ENCODE data around the gene CCNI. TPM values are rescaled to one million over a fixed set of nuclear protein-coding genes. Genes with fewer than 3 reads are reported as not detected.

The CCNI gene
- total RNA-seq, 1 experiment from 2014 or later: 297 TPM

GRCh38 chr4:77122656-77123055, 46.9 kb upstream of the CCNI start:
- H3K36me3 Mint-ChIP-seq (ENCODE audit: insufficient read depth, unreplicated experiment): no peaks in the 10 kb centered on the region
- no peaks in the 10 kb centered on the region for H3K9me3 Mint-ChIP-seq (ENCODE audit: unreplicated experiment)
- CTCF ChIA-PET: interaction anchor here (0.6 kb wide), 1 partner anchor 10 kb away, joined by 6 read pairs; no protein-coding TSS in a partner anchor
- TF ChIP-seq, protein P1, sequence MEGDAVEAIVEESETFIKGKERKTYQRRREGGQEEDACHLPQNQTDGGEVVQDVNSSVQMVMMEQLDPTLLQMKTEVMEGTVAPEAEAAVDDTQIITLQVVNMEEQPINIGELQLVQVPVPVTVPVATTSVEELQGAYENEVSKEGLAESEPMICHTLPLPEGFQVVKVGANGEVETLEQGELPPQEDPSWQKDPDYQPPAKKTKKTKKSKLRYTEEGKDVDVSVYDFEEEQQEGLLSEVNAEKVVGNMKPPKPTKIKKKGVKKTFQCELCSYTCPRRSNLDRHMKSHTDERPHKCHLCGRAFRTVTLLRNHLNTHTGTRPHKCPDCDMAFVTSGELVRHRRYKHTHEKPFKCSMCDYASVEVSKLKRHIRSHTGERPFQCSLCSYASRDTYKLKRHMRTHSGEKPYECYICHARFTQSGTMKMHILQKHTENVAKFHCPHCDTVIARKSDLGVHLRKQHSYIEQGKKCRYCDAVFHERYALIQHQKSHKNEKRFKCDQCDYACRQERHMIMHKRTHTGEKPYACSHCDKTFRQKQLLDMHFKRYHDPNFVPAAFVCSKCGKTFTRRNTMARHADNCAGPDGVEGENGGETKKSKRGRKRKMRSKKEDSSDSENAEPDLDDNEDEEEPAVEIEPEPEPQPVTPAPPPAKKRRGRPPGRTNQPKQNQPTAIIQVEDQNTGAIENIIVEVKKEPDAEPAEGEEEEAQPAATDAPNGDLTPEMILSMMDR (IDR thresholded peaks at IDR 0.05; ENCODE audit: unreplicated experiment): no peak
- BruUV-seq (replicated peaks): no TSS peak
- H3K4me3 Mint-ChIP-seq (ENCODE audit: unreplicated experiment): no peak overlapping the region
- DNase-seq (ENCODE audit: unreplicated experiment): no peak
- POLR2A ChIA-PET: interaction anchor here (1.1 to 1.7 kb wide), 2 partner anchors 15 to 32 kb away, joined by 3 to 4 read pairs; no protein-coding TSS in a partner anchor
- no peaks in the 10 kb centered on the region for H3K27me3 Mint-ChIP-seq (ENCODE audit: insufficient read depth, unreplicated experiment)
- intact Hi-C loops (cut with micrococcal nuclease): no loop called here
- no peak overlapping the region for H3K27ac Mint-ChIP-seq (ENCODE audit: low read depth, unreplicated experiment)
- no peaks in the 10 kb centered on the region for H3K4me1 Mint-ChIP-seq (ENCODE audit: insufficient read depth, unreplicated experiment)

- Mint-ChIP-seq H3K27me3 (ENCODE audit: insufficient read depth, unreplicated experiment) (no peaks in the 10 kb centered on the region), H3K4me3 (ENCODE audit: unreplicated experiment) (no peak overlapping the region), H3K9me3 (ENCODE audit: unreplicated experiment) (no peaks in the 10 kb centered on the region), H3K4me1 (ENCODE audit: insufficient read depth, unreplicated experiment) (no peaks in the 10 kb centered on the region), H3K27ac (ENCODE audit: low read depth, unreplicated experiment) (no peak overlapping the region), H3K36me3 (ENCODE audit: insufficient read depth, unreplicated experiment) (no peaks in the 10 kb centered on the region)
- CTCF ChIA-PET: interaction anchor here (1.0 kb wide), 1 partner anchor 198 kb away, joined by 3 read pairs; no protein-coding TSS in a partner anchor
- DNase-seq (ENCODE audit: unreplicated experiment): no peak
- no TSS peak for BruUV-seq (replicated peaks)
- TF ChIP-seq, protein P1 (IDR thresholded peaks at IDR 0.05; ENCODE audit: unreplicated experiment): no peak
- intact Hi-C loops (cut with micrococcal nuclease): no loop called here
- POLR2A ChIA-PET: interaction anchor here (0.7 to 1.7 kb wide), 2 partner anchors 15 to 33 kb away, joined by 3 to 4 read pairs; no protein-coding TSS in a partner anchor
These were observed 46.0 kb upstream of the CCNI start for GRCh38 chr4:77121736-77122240.

DNA sequence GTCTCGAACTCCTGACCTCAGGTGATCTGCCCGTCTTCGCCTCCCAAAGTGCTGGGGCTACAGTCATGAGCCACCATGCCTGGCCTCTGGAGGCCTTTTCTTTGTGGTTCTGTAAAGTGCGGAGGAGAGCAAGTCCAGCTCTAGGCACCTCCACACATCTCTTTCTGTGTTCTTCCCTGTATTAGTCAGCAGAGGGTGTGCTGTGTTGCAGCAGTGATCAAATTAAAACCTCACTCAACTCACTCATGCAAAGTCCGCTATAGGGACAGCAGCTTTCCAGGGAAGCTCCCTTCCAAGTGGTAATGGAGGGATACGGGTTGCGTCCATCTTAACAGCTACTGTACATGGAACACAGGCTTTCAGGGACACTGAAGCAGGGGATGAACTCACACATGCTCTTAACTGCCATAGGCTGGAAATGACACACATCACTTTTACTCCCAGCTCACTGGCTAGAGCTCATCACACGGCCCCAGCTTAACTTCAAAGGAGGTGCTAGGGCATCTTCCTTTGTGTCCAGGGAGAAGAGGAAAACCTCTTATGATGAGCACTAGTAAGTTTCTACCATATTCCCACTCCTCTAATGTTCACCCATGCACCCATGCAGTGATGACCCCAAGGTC, 45.2 kb upstream of the CCNI start:
- no peak for DNase-seq (ENCODE audit: unreplicated experiment)
- H3K4me1 Mint-ChIP-seq (ENCODE audit: insufficient read depth, unreplicated experiment): no peaks in the 10 kb centered on the region
- H3K36me3 Mint-ChIP-seq (ENCODE audit: insufficient read depth, unreplicated experiment): no peaks in the 10 kb centered on the region
- no TSS peak for BruUV-seq (replicated peaks)
- no peak overlapping the region for H3K4me3 Mint-ChIP-seq (ENCODE audit: unreplicated experiment)
- no peaks in the 10 kb centered on the region for H3K27me3 Mint-ChIP-seq (ENCODE audit: insufficient read depth, unreplicated experiment)
- CTCF ChIA-PET: interaction anchor here (0.5 to 1.0 kb wide), 3 partner anchors 14 to 199 kb away, joined by 3 read pairs; no protein-coding TSS in a partner anchor
- TF ChIP-seq, protein P1 (IDR thresholded peaks at IDR 0.05; ENCODE audit: unreplicated experiment): no peak
- H3K9me3 Mint-ChIP-seq (ENCODE audit: unreplicated experiment): no peaks in the 10 kb centered on the region
- POLR2A ChIA-PET: interaction anchor here (0.7 to 1.7 kb wide), 3 partner anchors 10 to 34 kb away, joined by 3 to 4 read pairs (median 3); no protein-coding TSS in a partner anchor
- intact Hi-C loops (cut with micrococcal nuclease): no loop called here
- no peak overlapping the region for H3K27ac Mint-ChIP-seq (ENCODE audit: low read depth, unreplicated experiment)

- Mint-ChIP-seq H3K36me3 (ENCODE audit: insufficient read depth, unreplicated experiment) (no peaks in the 10 kb centered on the region), H3K9me3 (ENCODE audit: unreplicated experiment) (no peaks in the 10 kb centered on the region)
These were observed 41.9 kb upstream of the CCNI start for GRCh38 chr4:77117721-77118120.

More at GRCh38 chr4:77117721-77118120, 41.9 kb upstream of the CCNI start:
- POLR2A ChIA-PET: interaction anchor here (0.8 to 1.3 kb wide), 2 partner anchors 37 to 41 kb away, joined by 3 to 4 read pairs; no protein-coding TSS in a partner anchor
- CTCF ChIA-PET: interaction anchor here (0.6 kb wide), 1 partner anchor 287 kb away, joined by 3 read pairs; no protein-coding TSS in a partner anchor
- TF ChIP-seq, protein P1 (IDR thresholded peaks at IDR 0.05; ENCODE audit: unreplicated experiment): no peak
- intact Hi-C loops (cut with micrococcal nuclease): no loop called here
- H3K4me3 Mint-ChIP-seq (ENCODE audit: unreplicated experiment): no peak overlapping the region
- no peaks in the 10 kb centered on the region for H3K4me1 Mint-ChIP-seq (ENCODE audit: insufficient read depth, unreplicated experiment)
- H3K27ac Mint-ChIP-seq (ENCODE audit: low read depth, unreplicated experiment): no peak overlapping the region
- no TSS peak for BruUV-seq (replicated peaks)
- no peak for DNase-seq (ENCODE audit: unreplicated experiment)
- no peaks in the 10 kb centered on the region for H3K27me3 Mint-ChIP-seq (ENCODE audit: insufficient read depth, unreplicated experiment)
